ENCODE measurements around the gene ZNF615.
A peak's percentile ranks its signal among the peaks of the same experiment; 100 is the strongest.
"Not testable (repeated sequence)": the region's sequence is repeated elsewhere in the genome, so short reads cannot be mapped to it uniquely, and the experiment has no call there.

The ZNF615 gene

GRCh38 chr19:52007806-52008557 is at the start of gene ZNF615:
TSS of gene ZNF615 (minus strand) at chr19:52008211. CDS start at chr19:52003711, 4,500 bp downstream.
- peak; percentile 51 to 96 (median 88) for DNase-seq

GRCh38 chr19:52056480-52056879 is 48.5 kb upstream of the ZNF615 start:
- not testable (repeated sequence) for DNase-seq

GRCh38 chr19:52051736-52052135 is 43.7 kb upstream of the ZNF615 start:
- not testable (repeated sequence) for DNase-seq

- peak; percentile 47 to 98 (median 89) for DNase-seq
These were observed 40.8 kb upstream of the ZNF615 start, which contains the start of gene ZNF432 for GRCh38 chr19:52048555-52049501. TSS of gene ZNF432 (minus strand) at chr19:52048838. CDS start at chr19:52046868, 1,970 bp downstream.

- no peak for DNase-seq
These were observed 31.2 kb upstream of the ZNF615 start for GRCh38 chr19:52039169-52039568.

GRCh38 chr19:52034051-52034728 is 26.2 kb upstream of the ZNF615 start:
- DNase-seq = no peak

- no peak for DNase-seq
These were observed 20.7 kb upstream of the ZNF615 start for GRCh38 chr19:52028780-52029123.

GRCh38 chr19:52028027-52028779 is 20.2 kb upstream of the ZNF615 start, which contains the start of gene ZNF614:
TSS of gene ZNF614 (minus strand) at chr19:52028379. CDS start at chr19:52025745, 2,634 bp downstream.
- DNase-seq = peak; percentile 71 to 94 (median 86)

GRCh38 chr19:52026255-52026990 is 18.4 kb upstream of the ZNF615 start:
- not testable (repeated sequence) for DNase-seq

- DNase-seq = not testable (repeated sequence)
These were observed 16.5 kb upstream of the ZNF615 start for GRCh38 chr19:52024478-52024877.

GRCh38 chr19:52022193-52022592 is 14.2 kb upstream of the ZNF615 start:
- no peak for DNase-seq

- no peak for DNase-seq
These were observed 12.5 kb upstream of the ZNF615 start for GRCh38 chr19:52020506-52020905.

- DNase-seq = no peak
These were observed 2.7 kb upstream of the ZNF615 start for GRCh38 chr19:52010674-52011073.

- DNase-seq = peak in 16 of 58 donors; percentile 6 to 63 (median 26)
These were observed 583 bp downstream of the ZNF615 start for GRCh38 chr19:52007451-52007805.

GRCh38 chr19:51994048-51994644 is 13.9 kb downstream of the ZNF615 start:
- DNase-seq = no peak

GRCh38 chr19:51993422-51993821 is 14.6 kb downstream of the ZNF615 start:
- no peak for DNase-seq

GRCh38 chr19:51986309-51987291 is 21.4 kb downstream of the ZNF615 start, which contains the start of gene ZNF350:
TSS of gene ZNF350 (minus strand) at chr19:51986840. CDS start at chr19:51974360, 12,480 bp downstream.
- peak; percentile 54 to 98 (median 91) for DNase-seq

GRCh38 chr19:51983361-51983760 is 24.6 kb downstream of the ZNF615 start:
- DNase-seq = no peak

Measured in anterior cingulate cortex (tissue), 58 donors.